NT2/D1 (cell line): ENCODE measurements around the gene TFAP2E.

Experiments used
- SUZ12 ChIP-seq: IDR thresholded peaks from 2 replicates; pipeline ENCODE4 v1.6.1; 2011; ENCODE audit not compliant: insufficient read length, insufficient read depth; ENCODE audit errors: extremely low read depth
- YY1 ChIP-seq: IDR thresholded peaks from 2 replicates; pipeline ENCODE4 v1.6.1; 2011; ENCODE audit not compliant: insufficient read length, insufficient read depth

DNA sequence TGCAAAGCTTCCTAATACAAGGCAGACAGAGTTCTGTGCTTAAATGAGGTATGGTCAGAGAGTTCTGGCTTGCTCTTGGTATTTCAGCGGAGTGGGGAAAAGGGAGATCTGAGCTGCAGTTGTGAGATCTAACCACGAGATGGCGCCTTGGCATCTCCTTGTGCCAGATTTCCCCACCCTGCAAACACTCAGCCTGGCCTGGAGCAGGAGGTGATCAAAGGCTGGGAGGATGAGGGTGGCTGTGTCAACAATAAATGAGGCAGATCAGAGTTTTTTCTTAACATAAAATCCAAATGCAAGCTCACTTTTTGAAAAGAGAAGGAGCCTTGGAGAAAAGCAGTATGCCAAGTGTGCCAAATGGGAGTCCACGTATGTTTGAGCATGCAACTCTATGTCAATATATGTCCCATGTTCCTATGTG, 4.1 kb upstream of the TFAP2E start:
- TF ChIP-seq YY1 (no peak), SUZ12 (no peak)
